Measurements from ENCODE around the gene MBD3L4. TPM values are rescaled to one million over a fixed set of nuclear protein-coding genes. Genes with fewer than 3 reads are reported as not detected.
"Not testable (repeated sequence)": the region's sequence is repeated elsewhere in the genome, so short reads cannot be mapped to it uniquely, and the experiment has no call there.

The MBD3L4 gene
- not detected for total RNA-seq

DNA sequence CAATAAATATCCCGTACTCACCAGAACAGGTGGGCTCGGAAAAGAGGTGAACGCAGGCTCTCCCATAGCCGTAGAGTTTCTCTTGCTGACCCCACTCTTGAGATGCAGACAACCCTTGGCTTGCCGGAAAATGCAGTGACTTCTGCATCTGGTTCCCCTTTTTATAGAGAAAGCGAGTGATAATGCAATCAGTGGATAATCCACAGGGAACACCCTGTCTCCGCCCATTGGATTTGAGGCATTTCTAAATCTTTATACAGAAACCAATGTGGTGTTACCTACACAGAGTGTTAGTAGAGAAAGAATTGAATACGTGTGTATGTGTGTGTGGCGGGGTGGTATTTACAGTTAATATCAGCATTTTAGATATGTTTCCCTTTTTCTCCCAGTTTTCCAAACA, at the start of gene MBD3L4:
MBD3L4 (minus strand) TSS at position 101 of the 400 bp plus-strand sequence; CDS start at position 66, 35 bp downstream.
- CTCF ChIA-PET, POLR2A ChIA-PET: not testable (repeated sequence)

DNA sequence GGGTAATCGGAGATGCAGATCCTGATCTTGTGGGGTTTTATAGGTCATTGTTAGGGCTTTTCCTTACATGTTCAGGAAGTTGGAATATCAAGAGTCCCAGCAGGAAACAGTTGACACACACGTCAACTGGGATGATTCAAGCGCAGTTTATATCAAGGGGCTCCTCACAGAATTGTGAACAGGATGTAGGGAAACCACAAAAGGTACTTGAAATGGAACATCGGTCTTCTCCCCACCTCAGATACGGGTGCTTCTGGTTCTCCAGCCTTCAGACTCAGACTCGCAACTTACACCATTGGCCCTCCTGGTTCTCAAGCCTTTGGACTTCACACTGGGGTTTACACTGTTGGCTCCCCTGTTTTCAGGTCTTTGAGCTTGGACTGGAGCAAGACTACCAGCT, 49.0 kb upstream of the MBD3L4 start:
- ChIA-PET CTCF (no interaction called here), POLR2A (no interaction called here)

DNA sequence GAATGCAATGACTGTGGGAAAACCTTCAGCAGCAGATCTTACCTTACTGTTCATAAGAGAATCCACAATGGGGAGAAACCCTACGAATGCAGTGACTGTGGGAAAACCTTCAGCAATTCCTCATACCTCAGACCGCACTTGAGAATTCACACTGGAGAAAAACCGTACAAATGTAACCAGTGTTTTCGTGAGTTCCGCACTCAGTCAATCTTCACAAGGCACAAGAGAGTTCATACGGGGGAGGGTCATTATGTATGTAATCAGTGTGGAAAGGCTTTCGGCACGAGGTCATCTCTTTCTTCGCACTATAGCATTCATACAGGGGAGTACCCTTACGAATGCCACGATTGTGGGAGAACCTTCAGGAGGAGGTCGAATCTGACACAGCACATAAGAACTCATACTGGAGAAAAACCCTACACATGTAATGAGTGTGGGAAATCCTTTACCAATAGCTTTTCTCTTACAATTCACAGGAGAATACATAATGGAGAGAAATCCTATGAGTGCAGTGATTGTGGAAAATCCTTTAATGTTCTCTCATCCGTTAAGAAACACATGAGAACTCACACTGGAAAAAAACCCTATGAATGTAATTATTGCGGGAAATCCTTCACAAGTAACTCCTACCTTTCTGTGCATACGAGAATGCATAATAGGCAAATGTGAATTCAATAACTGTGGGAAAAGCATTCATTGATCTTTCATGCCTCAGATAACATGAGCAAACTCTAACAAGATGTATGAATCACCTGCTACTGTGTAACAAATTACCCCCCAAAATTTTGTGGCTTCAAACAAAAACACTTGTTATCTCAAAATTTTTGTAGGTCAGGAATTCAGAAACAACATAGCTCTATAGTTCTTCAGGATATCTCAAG, 43.3 kb upstream of the MBD3L4 start:
- ChIA-PET CTCF (no interaction called here), POLR2A (no interaction called here)

DNA sequence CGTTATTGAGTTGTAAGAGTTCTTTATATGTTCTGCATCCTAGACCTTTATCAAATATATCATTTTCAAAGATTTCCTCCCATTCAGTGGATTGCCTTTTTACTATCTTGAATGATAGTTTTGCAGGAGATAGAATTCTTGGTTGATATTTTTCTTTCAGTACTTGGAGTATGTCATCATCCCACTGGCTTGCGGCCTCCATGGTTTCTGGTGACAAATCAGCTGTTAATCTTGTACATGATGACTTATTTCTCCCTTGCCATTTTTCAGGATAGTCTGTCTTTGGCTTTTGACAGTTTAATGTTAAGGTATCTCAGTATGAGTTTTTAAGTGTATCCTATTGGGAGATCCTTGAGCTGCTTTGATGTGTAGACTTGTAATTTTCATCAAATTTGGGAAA, 38.0 kb upstream of the MBD3L4 start:
- CTCF ChIA-PET = no interaction called here
- POLR2A ChIA-PET = interaction anchor here (0.7 kb wide), 1 partner anchor 71 kb away, joined by 7 read pairs; no protein-coding TSS in a partner anchor

DNA sequence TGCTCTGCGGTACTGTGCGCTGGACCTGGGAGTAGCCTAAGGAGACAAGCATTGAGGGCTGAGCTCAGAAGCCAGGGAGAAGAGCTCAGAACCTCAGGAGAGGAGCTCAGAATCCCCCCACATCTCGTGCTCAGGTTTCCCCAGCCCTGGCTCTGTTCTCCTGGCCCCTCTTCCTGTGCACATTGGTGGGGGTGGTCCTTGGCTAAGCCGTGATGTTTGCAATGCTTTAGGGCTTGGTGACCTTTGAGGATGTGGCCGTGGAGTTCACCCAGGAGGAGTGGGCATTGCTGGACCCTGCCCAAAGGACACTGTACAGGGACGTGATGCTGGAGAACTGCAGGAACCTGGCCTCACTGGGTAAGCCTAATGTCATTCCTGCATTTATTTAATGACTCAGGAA, 36.2 kb upstream of the MBD3L4 start:
- CTCF ChIA-PET = interaction anchor here (0.8 kb wide), 1 partner anchor 572 kb away, joined by 4 read pairs; no protein-coding TSS in a partner anchor

DNA sequence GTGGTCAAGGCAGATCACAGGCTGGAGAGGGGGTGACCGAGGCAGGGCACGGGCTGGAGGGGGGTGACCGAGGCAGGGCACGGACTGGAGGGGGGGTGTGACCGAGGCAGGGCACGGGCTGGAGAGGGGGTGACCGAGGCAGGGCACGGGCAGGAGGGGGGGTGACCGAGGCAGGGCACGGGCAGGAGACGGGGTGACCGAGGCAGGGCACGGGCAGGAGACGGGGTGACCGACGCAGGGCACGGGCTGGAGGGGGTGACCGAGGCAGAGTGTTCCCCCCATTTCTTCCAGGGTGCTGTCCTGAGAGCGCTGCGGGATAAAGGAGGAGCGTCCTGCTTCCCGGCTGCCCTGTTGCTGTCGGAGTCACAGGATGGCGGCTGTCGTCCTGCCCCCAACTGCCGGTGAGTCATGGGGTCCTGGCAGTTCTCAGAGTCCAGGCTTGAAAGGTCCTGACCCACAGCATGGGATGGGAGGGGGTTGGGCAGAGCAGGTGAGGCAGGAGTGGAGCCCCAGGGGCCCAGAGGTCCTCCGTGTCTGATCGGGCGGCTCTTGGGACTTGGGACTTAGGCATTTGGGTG, 34.8 kb upstream of the MBD3L4 start:
- POLR2A ChIA-PET = no interaction called here
- CTCF ChIA-PET = no interaction called here

More for the DNA sequence above, 36.2 kb upstream of the MBD3L4 start:
- POLR2A ChIA-PET = interaction anchor here (0.6 kb wide), 1 partner anchor 390 kb away, joined by 3 read pairs; no protein-coding TSS in a partner anchor

DNA sequence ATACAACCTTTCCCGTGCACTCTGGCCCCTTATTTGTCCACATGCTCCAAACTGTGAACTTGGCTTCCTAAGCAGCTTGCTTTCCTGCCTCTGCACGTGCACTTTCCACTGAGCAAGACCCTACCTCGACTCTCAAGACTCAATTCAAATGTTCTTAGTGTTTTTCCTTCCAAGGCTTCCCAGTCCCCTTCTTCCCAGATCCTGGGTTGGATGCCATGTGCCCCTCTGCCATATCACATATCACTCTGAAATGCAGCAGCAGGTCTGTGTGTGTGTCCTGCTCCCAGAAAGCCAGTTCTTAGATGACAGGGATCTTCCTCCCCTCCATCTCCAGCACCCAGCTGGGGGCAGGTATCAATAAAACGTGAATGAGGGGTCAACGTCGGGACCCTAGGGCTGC, 32.6 kb upstream of the MBD3L4 start:
- ChIA-PET CTCF (no interaction called here), POLR2A (no interaction called here)

DNA sequence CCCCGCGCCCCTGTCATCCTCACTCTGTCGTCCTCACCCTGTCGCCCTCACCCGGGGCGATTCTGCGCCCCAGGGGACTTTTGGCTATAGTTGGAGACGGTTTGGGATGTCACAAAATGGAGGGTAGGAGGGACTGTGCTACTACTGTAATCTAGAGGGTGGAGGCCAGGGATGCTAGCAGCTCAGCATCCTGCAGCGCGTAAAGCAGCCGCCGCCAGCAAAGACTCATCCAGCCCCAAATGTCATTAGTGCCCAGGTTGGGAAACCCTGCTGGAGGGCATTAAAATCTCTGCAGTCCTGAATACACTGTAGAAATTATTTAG, 29.9 kb upstream of the MBD3L4 start:
- ChIA-PET CTCF (interaction anchor here (0.9 to 1.5 kb wide), 2 partner anchors 12 to 285 kb away, joined by 3 to 5 read pairs; no protein-coding TSS in a partner anchor), POLR2A (interaction anchor here (0.5 to 2.5 kb wide), 2 partner anchors 17 to 30 kb away, joined by 7 to 8 read pairs; no protein-coding TSS in a partner anchor)

DNA sequence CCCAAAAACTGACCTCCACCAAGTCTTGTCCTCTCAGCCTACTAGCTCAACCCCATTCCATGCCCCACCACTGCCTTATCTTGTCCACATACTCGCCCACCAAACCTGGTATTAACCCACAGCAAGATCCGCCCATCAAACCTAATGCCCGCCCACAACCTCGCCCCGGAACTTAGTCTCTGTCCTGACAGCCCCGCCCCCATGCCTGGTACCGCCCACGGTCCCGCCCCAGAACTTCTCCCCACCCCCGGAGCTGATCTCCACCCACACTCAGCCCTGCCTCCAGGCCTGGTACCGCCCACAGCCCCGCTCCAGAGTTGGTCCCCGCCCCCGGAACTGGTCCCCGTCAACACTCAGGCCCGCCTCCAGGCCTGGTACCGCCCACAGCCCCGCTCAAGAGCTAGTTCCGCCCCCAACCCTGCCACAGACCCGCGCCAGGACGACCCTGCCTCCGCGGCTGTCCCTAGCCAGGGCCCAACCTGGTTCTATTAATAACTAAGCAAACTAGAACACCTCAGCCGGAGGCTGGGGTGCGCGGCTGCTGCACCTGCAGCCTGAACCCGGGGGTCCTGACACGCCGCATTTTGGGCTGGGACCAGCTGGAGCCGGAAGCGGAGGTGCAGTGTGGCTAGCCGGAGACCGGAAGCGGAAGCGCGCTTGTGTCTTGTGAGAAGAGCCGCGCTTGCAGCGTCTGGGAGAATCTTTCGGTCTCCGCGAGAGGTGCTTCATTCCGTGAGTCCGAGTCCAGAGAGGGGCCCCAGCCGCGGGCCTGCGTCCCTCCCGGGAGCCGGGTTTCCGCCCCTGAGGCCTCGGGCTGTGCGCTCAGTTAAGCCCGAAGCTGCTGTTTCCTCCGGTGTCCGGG, 29.3 kb upstream of the MBD3L4 start, which contains the start of gene ZNF557:
ZNF557 (plus strand) TSS at position 662 of the 862 bp plus-strand sequence. CDS start 5,372 bp downstream, outside the sequence.
- ChIA-PET CTCF (interaction anchor here (0.7 to 1.5 kb wide), 4 partner anchors 12 to 336 kb away, joined by 3 to 5 read pairs (median 3); no protein-coding TSS in a partner anchor), POLR2A (interaction anchor here (0.5 to 2.5 kb wide), 4 partner anchors 30 to 846 kb away, joined by 4 to 7 read pairs (median 4); no protein-coding TSS in a partner anchor)

DNA sequence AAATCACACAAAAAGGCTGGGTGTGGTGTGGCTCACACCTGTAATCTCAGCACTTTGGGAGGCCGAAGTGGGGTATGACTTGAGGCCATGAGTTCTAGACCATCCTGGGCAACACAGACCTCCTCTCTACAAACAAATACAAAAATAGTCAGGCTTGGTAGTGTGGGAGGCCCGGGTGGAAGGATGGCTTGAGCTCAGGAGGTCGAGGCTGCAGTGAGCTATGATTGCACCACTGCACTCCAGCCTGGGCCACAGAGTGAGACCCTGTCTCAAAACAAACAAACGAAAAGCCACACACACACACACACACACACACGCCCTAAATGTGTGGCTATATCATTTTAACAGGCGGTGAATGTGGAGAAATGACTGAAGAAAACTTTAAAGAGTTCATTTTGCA, 28.6 kb upstream of the MBD3L4 start:
- ChIA-PET POLR2A (interaction anchor here (0.5 to 2.5 kb wide), 3 partner anchors 31 to 959 kb away, joined by 3 to 7 read pairs (median 4); no protein-coding TSS in a partner anchor), CTCF (interaction anchor here (0.6 to 1.0 kb wide), 3 partner anchors 31 to 970 kb away, joined by 3 to 5 read pairs (median 3); no protein-coding TSS in a partner anchor)

DNA sequence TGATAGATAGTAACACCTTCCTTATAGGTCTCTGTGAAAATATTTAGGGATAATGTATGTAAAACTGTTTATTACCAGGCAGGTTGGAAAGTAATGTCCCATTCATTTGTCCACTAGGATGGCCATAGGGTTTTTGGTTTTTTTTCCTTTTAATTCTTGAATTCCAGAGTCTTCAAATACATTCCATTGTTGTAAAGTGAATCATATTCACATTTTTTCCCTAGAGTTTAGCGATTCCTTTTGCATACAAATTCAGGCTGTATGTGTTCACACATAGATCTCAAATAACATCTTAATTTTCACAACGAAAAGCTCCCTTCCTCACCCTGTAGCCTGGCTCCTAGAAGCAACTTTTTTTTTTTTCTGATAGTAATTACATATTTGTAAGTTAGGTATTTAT, 27.7 kb upstream of the MBD3L4 start:
- CTCF ChIA-PET = no interaction called here
- POLR2A ChIA-PET = interaction anchor here (2.5 kb wide), 1 partner anchor 32 kb away, joined by 7 read pairs; no protein-coding TSS in a partner anchor

DNA sequence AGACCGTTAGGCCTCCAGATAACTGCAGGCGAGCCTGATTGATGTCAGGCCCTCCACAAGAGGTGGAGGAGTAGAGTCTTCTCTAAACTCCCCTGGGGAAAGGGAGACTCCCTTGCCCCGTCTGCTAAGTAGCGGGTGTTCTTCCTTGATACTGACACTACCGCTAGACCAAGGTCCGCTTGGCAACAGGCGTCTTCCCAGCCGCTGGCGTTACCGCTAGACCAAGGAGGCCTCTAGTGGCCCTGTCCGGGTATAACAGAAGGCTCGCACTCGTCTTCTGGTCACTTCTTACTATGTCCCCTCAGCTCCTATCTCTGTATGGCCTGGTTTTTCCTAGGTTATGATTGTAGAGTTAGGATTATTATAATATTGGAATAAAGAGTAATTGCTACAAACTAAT, 27.1 kb upstream of the MBD3L4 start:
- CTCF ChIA-PET, POLR2A ChIA-PET: not testable (repeated sequence)

DNA sequence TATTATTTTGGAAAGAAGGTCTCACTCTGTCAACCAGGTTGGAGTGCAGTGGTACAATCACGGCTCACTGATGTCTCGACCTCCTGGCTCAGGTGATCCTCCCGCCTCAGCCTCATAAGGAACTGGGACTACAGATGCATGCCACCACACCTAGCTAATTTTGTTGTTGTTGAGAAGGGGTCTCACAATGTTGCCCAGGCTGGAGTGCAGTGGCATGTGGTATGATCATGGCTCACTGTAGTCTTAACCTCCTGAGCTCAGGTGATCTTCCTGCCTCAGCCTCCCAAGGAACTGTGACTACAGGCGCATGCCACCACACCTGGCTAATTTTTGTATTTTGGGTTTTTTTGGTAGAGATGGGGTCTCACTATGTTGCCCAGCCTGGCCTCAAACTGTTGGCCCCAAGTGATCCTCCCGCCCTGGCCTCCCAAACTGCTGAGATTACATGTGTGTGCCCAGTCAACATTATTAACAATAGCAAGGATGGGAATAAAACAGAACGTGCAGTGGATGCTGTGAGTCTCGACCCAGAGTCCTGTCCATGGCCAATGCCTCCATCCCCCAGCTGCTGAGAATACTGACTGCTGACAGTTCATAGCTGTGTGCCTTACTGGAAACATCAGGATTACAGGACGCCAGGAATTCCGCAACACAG, 23.9 kb upstream of the MBD3L4 start:
- ChIA-PET CTCF (interaction anchor here (0.6 to 1.4 kb wide), 2 partner anchors 199 to 288 kb away, joined by 3 read pairs; no protein-coding TSS in a partner anchor), POLR2A (no interaction called here)

DNA sequence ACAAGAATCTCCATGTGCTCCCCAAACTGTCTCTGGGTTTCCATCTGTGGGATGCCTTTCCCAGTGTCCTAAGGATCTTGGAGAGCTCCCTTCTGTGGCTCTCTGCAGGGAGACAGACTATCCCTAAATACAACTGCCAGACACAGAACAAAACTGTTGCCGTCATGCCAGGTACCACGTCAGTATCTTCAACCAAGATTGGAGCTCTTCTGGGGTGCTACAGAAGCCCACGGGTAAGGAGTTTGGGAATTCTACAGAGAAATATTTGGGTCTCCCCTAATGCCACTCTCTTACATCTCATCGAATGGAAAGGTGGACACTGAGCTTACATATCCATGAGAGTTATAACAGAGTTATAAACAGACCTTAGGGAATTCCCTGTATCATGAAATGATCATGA, 23.4 kb upstream of the MBD3L4 start:
- CTCF ChIA-PET = interaction anchor here (1.4 kb wide), 1 partner anchor 199 kb away, joined by 3 read pairs; no protein-coding TSS in a partner anchor
- POLR2A ChIA-PET = no interaction called here

DNA sequence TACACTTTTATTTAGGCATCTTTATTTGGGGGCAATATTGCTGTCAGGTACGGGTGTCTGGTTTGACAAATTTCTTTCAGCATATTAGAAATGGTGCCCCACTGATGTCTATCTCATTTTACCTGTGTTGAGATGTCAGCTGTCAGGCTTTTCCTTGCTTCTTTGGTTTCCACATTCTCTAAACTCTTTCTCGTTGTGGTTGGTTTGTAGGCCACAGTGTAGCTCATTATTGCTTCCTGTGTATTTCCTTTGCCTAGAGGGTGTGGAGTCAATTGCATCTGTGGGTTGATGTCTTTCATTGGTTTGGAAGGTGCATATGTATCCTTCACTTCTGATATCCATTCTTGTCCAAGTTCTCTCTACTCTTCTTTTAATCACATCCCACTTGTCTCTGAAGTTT, 20.0 kb upstream of the MBD3L4 start:
- POLR2A ChIA-PET, CTCF ChIA-PET: not testable (repeated sequence)

DNA sequence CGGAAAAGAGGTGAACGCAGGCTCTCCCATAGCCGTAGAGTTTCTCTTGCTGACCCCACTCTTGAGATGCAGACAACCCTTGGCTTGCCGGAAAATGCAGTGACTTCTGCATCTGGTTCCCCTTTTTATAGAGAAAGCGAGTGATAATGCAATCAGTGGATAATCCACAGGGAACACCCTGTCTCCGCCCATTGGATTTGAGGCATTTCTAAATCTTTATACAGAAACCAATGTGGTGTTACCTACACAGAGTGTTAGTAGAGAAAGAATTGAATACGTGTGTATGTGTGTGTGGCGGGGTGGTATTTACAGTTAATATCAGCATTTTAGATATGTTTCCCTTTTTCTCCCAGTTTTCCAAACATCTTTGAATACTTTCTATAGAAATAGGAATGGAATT, 18.6 kb upstream of the MBD3L4 start, which contains the start of gene MBD3L3:
MBD3L3 (minus strand) TSS at position 101 of the 400 bp plus-strand sequence; CDS start at position 30, 71 bp downstream.
- CTCF ChIA-PET = not testable (repeated sequence)

DNA sequence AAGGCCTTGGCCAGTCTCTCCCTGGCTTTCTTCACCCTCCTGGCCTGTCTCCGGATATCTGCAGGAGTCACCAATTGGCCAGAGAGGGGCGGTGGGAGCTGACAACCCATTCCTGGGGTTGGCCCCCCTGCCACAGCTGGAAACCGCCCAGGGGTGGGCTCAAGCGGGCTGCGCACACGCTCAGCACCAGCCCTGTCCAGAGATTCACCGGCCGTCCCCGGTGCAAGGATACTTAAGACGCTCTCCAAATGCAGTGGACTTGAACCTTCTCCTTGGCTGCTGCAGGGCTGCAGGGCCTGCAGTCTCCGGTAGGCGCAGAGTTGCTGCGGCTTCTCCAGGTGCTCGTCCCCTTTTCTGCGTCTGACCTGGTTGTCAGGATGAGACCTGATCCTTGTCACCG, 16.4 kb upstream of the MBD3L4 start:
- POLR2A ChIA-PET, CTCF ChIA-PET: not testable (repeated sequence)

More for the DNA sequence above, 18.6 kb upstream of the MBD3L4 start, which contains the start of gene MBD3L3:
- POLR2A ChIA-PET = not testable (repeated sequence)

DNA sequence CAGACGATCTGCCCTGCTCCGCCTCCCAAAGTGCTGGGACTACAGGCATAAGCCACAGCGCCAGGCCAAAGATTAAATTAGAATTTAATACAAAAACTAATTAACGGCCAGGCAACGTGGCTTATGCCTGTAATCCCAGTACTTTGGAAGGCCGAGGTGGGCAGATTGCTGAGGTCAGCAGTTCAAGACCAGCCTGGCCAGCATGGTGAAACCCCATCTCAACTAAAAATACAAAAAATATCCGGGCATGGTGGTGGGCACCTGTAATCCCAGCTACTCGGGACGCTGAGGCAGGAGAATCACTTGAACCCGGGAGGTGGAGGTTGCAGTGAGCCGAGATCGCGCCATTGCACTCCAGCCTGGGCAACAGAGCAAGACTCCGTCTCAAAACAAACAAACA, 15.7 kb upstream of the MBD3L4 start:
- POLR2A ChIA-PET, CTCF ChIA-PET: not testable (repeated sequence)
